Activated CD8-positive, alpha-beta T cell treated with anti-CD3 and anti-CD28 coated beads for 36 hours (primary cell): ENCODE results near the gene CDK13. TPM values are rescaled to one million over a fixed set of nuclear protein-coding genes. Genes with fewer than 3 reads are reported as not detected.
"Not testable (repeated sequence)": the region's sequence is repeated elsewhere in the genome, so short reads cannot be mapped to it uniquely, and the experiment has no call there.

Experiments used
- ATAC-seq: fragments of 200-7000 bp; cut with Tn5 transposase; one replicate; pipeline ENCODE4 v1.10.0; 2021; ENCODE audit warnings: mild to moderate bottlenecking, moderate library complexity
- CTCF ChIA-PET: fragments of 350-600 bp; sonication (Branson Sonifier 250); formaldehyde crosslinking; loops from one replicate; lab custom pipeline; 2021; ENCODE audit warnings: antibody characterized with exemption; lab: Charles Lee
- POLR2A ChIA-PET: fragments of 350-600 bp; sonication (Branson Sonifier 250); formaldehyde crosslinking; loops from one replicate; lab custom pipeline; 2021; ENCODE audit warnings: antibody characterized with exemption; lab: Charles Lee
- DNase-seq: peaks from one replicate; pipeline ENCODE4 v3.0.0-alpha.2; 2020
- H3K27ac Mint-ChIP-seq: one replicate; pipeline ENCODE4 v1.8.0; 2021; ENCODE audit warnings: mild to moderate bottlenecking, mixed read lengths
- H3K27me3 Mint-ChIP-seq: one replicate; pipeline ENCODE4 v1.8.0; 2021; ENCODE audit warnings: mixed read lengths
- H3K36me3 Mint-ChIP-seq: one replicate; pipeline ENCODE4 v1.8.0; 2021; ENCODE audit warnings: low read depth, mixed read lengths
- H3K4me1 Mint-ChIP-seq: one replicate; pipeline ENCODE4 v1.8.0; 2021; ENCODE audit warnings: low read depth, mixed read lengths
- H3K4me3 Mint-ChIP-seq: one replicate; pipeline ENCODE4 v1.8.0; 2021; ENCODE audit warnings: mild to moderate bottlenecking, moderate library complexity, mixed read lengths
- H3K9me3 Mint-ChIP-seq: one replicate; pipeline ENCODE4 v1.8.0; 2021; ENCODE audit warnings: mixed read lengths
- CTCF ChIP-seq: fragments of 200-600 bp; IDR thresholded peaks from one replicate; pipeline ENCODE4 v1.8.0; 2022; ENCODE audit warnings: antibody characterized with exemption, mild to moderate bottlenecking
- intact Hi-C: fragments of 100-400 bp; cut with micrococcal nuclease; formaldehyde crosslinking; loops from one replicate; pipeline ENCODE4 v1.10.0; 2022
- total RNA-seq, 2 experiments: library from RNA; stranded (reverse); gene quantifications; one replicate each; pipeline ENCODE4 v1.2.3, GENCODE V29; 2021

Gene CDK13
- total RNA-seq, 2 experiments from 2014 or later, result 31.6 to 32.2 TPM

- Mint-ChIP-seq H3K4me3 (no peak overlapping the region), H3K9me3 (no peaks in the 10 kb centered on the region), H3K4me1 (no peaks in the 10 kb centered on the region), H3K36me3 (no peaks in the 10 kb centered on the region), H3K27ac (no peak overlapping the region), H3K27me3 (no peaks in the 10 kb centered on the region)
- no peak for ATAC-seq
- no peak for DNase-seq
- POLR2A ChIA-PET, result no interaction called here
- CTCF ChIA-PET, result no interaction called here
- intact Hi-C loops, result no loop called here
- no peak for TF ChIP-seq CTCF
These were observed 152.8 kb downstream of the CDK13 start for GRCh38 chr7:40102897-40103296.

DNA sequence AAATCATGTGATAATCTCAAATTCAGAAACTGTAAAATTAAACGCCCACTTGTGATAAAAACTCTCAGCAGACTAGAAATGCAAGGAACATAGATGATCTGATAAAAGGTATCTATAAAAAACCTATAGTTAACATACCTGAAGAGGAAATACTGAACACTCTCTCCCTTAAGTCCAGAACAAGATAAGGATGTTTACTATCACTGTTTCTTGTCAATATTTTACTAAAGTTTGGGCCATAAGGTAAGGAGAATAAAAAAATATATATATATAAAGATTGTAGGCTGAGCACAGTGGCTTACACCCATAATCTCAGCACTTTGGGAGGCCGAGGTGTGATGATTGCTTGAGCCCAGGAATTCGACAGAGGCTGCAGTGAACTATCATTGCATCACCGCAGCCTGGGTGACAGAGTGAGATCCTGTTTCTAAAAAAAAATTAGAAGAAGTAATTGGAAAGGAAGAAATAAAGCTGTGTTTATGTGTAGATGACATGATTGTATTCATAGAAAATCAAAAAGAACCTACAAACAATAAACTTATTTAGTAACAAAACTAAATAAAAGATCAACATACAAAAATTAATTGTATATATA, 155.9 kb downstream of the CDK13 start:
- TF ChIP-seq CTCF, result no peak
- DNase-seq (no peak), ATAC-seq (no peak)
- Mint-ChIP-seq H3K27me3 (no peaks in the 10 kb centered on the region), H3K36me3 (no peaks in the 10 kb centered on the region), H3K9me3 (no peaks in the 10 kb centered on the region), H3K27ac (no peak overlapping the region), H3K4me3 (no peak overlapping the region), H3K4me1 (no peaks in the 10 kb centered on the region)
- CTCF ChIA-PET, result no interaction called here
- intact Hi-C loops, result no loop called here
- POLR2A ChIA-PET, result no interaction called here

GRCh38 chr7:40115936-40116335, 165.9 kb downstream of the CDK13 start:
- POLR2A ChIA-PET, result no interaction called here
- DNase-seq, result no peak
- H3K27me3 Mint-ChIP-seq, result no peaks in the 10 kb centered on the region
- H3K27ac Mint-ChIP-seq, result no peak overlapping the region
- CTCF ChIA-PET, result no interaction called here
- ATAC-seq, result no peak
- H3K9me3 Mint-ChIP-seq, result no peaks in the 10 kb centered on the region
- H3K4me3 Mint-ChIP-seq, result no peak overlapping the region
- H3K36me3 Mint-ChIP-seq, result no peaks in the 10 kb centered on the region
- TF ChIP-seq CTCF, result no peak
- no peaks in the 10 kb centered on the region for H3K4me1 Mint-ChIP-seq
- intact Hi-C loops, result no loop called here

GRCh38 chr7:40117199-40117598, 167.1 kb downstream of the CDK13 start:
- H3K4me1 Mint-ChIP-seq, intact Hi-C loops, DNase-seq, H3K9me3 Mint-ChIP-seq, H3K4me3 Mint-ChIP-seq, H3K36me3 Mint-ChIP-seq, H3K27ac Mint-ChIP-seq, CTCF ChIA-PET, H3K27me3 Mint-ChIP-seq, ATAC-seq: not testable (repeated sequence)
- POLR2A ChIA-PET, result interaction anchor here (0.6 kb wide), 1 partner anchor 519 kb away, joined by 3 read pairs; no protein-coding TSS in a partner anchor

DNA sequence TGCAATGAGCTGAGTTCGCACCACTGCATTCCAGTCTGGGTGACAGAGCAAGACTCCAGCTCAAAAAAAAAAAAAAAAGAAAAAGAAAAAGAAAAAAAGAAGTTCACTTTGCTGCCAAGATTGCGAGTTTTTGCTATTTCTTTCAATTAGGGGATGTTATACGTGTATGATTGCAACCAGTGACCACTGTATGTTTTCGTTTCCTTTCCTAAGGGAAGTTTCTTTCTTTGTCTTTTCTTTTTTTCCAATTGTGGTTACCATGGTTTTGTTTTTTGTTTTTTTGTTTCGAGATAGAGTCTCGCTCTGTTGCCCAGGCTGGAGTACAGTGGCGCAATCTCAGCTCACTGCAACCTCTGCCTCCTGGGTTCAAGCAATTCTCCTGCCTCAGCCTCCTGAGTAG, 168.1 kb downstream of the CDK13 start:
- H3K4me1 Mint-ChIP-seq, POLR2A ChIA-PET, intact Hi-C loops, DNase-seq, ATAC-seq, H3K9me3 Mint-ChIP-seq, H3K27ac Mint-ChIP-seq, H3K4me3 Mint-ChIP-seq, H3K36me3 Mint-ChIP-seq, H3K27me3 Mint-ChIP-seq: not testable (repeated sequence)
- CTCF ChIA-PET, result interaction anchor here (1.4 kb wide), 1 partner anchor 17 kb away, joined by 5 read pairs; the partner anchor contains the start of genes MPLKIP and SUGCT

DNA sequence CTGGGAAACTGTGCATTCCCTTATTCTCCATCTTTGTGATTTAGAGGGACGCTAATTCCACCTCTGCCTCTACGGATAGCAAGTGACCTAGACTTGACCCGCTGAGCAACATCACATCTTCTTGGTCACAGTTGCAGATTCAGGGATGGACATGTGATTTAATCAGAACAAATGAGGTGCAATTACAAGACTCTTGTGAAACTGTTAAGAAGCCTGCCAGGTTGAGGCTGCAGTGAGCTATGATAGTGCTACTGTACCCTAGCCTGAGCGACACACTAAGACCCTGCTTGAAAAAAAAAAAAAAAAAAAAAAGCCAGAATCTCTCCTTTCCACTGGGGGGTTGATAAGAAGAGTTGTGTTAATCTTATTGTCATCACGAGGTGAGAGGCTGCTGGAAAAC, 170.0 kb downstream of the CDK13 start:
- Mint-ChIP-seq H3K36me3 (peaks cover 8% of the 10 kb centered on the region), H3K4me3 (no peak overlapping the region), H3K9me3 (no peaks in the 10 kb centered on the region), H3K4me1 (no peaks in the 10 kb centered on the region), H3K27me3 (no peaks in the 10 kb centered on the region), H3K27ac (no peak overlapping the region)
- no peak for TF ChIP-seq CTCF
- ATAC-seq (no peak), DNase-seq (no peak)
- intact Hi-C loops, result no loop called here
- ChIA-PET POLR2A (no interaction called here), CTCF (no interaction called here)

- CTCF ChIA-PET, result interaction anchor here (1.7 kb wide), 1 partner anchor 12 kb away, joined by 5 read pairs; the partner anchor contains the start of genes MPLKIP and SUGCT
- H3K4me1 Mint-ChIP-seq, H3K27ac Mint-ChIP-seq, intact Hi-C loops, H3K9me3 Mint-ChIP-seq, DNase-seq, H3K4me3 Mint-ChIP-seq, POLR2A ChIA-PET, ATAC-seq, H3K27me3 Mint-ChIP-seq: not testable (repeated sequence)
- H3K36me3 Mint-ChIP-seq, result peaks cover 14% of the 10 kb centered on the region
These were observed 172.3 kb downstream of the CDK13 start for GRCh38 chr7:40122100-40122939.
